AG20443 (cell line): ENCODE results near the gene GAA.
A peak's percentile ranks its signal among the peaks of the same experiment; 100 is the strongest.

Experiments
- DNase-seq: peaks from one replicate; pipeline ENCODE4 v3.0.0; 2012; ENCODE audit warnings: low spot score, mixed read lengths

The GAA gene

DNA sequence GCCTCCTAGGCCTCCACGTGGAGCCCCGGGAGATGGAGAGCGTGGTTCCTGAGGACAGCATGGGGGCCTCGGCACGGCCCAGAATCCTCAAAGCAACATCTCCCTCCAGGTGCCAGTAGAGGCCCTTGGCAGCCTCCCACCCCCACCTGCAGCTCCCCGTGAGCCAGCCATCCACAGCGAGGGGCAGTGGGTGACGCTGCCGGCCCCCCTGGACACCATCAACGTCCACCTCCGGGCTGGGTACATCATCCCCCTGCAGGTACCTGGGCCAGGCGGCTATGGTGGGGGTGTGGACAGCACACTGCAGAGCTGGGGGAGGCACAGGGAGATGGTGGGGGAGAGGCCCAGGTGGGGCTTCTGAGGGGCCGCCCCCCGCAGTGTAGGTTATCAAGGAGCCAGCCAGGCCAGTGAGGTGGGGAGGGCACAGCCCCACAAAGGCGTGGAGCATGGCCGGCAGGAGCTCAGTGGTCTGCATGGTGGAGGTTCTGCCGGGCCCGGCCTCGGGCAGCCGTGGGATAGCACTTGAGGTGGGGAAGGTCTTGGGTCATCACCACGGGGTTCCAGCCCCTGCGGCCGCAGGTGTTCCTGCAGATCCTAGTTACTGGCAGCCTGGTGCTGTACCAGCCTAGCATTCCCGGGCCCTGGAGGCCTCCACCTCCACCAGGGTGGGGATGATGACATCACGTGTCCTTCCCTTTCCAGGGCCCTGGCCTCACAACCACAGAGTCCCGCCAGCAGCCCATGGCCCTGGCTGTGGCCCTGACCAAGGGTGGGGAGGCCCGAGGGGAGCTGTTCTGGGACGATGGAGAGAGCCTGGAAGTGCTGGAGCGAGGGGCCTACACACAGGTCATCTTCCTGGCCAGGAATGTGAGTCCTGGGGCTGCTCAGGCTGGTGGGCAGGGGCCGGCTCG, 16.4 kb downstream of the GAA start:
- no peak for DNase-seq

DNA sequence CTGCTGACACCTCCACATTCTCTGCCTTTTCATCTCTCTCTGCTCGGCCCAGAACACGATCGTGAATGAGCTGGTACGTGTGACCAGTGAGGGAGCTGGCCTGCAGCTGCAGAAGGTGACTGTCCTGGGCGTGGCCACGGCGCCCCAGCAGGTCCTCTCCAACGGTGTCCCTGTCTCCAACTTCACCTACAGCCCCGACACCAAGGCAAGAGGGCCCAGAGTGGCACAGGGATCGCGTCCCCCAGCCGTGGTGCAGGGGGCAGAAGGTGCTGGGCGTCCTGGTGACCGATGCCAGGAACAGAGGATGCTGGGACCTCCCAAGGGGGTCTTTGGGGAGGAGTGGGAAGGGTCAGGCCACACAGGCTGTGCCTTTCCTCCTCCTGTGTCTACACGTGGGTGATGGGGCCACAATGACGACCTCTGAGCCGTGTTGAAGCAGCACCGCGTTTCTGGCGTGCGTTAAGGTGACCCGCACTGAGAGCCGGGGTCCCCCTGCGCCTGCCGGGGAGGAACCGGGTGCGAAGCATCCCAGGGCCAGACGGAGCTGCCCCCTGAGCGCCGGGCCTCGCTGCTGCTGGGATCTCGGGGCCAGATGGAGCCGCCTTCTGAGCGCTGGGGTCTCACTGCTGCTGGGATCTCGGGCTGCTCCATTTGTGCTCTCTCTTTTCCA, 17.4 kb downstream of the GAA start:
- no peak for DNase-seq

GRCh38 chr17:80119271-80119791, 17.9 kb downstream of the GAA start:
- no peak for DNase-seq

GRCh38 chr17:80119839-80120238, 18.5 kb downstream of the GAA start:
- no peak for DNase-seq

DNA sequence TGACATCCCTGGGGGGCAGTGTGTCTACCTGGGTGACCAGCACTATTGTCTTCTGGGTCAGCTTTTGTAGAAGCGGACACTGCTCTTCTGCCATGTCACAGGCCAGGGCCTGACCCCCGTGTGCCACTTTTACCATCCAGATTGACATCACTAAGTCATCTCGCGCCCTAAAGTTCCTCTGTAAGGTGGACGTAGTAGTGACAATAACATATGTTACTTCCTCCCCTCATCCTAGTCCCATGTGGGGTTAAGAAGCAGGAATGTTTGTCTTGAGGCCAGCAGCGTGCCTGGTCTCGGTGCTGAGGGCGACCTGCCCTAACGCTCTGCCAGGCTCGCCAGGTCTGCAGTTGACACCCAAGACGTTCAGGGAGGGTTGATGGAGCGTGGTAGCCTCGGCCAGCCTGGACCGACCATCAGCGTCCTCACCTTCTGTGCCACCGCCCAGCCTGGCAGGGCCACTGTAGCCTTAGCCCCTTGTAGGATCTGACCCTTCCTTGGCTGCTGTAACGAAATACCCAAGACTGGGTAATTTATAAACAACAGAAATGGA, 20.7 kb downstream of the GAA start:
- no peak for DNase-seq

DNA sequence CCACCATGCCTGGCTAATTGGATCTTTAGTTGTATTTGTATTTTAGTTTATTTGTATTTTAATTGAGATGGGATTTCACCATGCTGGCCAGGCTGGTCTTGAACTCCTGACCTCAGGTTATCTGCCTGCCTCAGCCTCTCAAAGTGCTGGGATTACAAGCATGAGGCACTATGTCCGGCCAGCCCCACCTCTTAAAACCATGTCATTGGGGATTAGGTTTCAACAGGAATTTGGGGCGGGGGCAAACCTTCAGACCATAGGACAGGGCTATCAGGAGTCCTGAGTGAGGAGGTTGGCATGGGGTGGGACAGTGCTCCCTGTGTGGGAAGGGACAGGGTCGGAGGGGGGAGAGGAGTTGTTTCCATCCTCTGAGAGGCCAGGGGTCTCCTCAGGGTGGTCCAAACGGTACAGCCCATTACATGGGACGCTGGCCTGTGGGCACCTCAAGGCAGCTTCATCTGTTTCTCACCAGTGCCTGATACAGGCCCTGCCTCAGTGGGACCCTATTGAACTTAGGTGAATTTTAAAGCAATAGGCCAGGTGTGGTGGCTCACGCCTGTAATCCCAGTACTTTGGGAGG, 21.6 kb downstream of the GAA start:
- no peak for DNase-seq

DNA sequence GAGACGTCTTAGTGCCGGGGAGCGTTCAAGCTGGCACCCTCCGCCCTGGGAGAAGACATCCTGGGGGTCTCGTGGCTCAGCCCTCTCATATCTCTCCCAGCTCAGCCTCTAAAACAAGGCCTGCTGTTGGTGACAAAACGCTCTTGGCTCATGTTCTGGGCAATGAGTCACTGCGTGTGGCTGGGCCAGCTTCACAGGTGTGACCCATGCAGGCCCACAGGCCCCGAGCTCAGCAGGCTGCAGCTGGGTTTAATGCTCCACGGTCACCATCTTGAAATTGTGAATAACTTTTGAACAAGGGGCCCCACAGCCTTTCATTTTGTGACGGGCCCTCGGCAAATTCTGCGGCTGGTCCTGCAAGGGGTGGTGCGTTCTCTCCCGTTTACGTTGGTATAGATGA, 22.4 kb downstream of the GAA start:
- DNase-seq = peak; percentile 58

DNA sequence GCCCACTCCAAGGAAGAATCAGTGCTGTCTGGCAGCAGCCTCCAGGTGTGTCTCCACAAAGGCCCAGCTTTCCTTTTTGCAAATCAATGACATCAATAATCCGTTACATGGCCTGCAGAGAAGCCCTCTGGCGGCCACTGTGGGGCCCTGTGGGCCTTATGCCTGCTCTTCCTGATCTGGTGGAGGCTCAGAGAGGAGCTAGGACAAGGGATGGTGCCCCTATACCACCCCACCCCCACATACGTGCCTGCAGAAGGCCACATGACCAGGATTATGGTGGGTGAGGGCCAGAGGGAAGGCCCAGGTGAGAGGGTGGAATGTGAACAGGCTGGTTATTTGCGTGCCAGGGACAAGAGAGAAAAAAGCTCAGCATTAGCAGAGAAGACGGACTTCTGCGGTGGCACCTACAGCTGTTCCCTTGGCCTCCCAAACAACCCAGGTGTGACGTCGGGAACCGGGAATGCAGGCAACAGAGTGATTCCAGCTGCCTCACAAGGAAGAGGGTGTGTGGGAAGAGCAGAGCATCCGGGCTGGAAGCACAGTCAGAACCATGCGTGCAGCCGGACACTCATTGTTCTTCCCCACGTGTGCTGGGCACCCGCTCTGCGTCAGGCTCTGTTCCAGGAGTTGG, 23.1 kb downstream of the GAA start:
- peak; percentile 39 for DNase-seq

GRCh38 chr17:80125656-80126448, 24.5 kb downstream of the GAA start:
- DNase-seq = peak; percentile 84

DNA sequence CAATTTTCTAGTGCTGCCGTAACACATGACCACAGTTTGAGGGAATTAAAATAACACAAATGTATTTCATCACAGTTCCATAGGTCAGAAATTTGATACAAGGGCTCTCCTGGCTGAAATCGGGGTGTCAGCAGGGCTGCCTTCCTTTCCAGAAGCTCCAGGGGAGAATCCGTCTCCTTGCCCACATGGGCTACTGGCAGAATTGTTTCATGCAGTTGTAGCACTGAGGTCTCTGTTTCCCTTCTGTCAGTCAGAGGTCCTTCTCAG, 25.0 kb downstream of the GAA start:
- no peak for DNase-seq

GRCh38 chr17:80129006-80129565, 27.7 kb downstream of the GAA start:
- DNase-seq = no peak

- no peak for DNase-seq
Observed at GRCh38 chr17:80130992-80131391, 29.6 kb downstream of the GAA start.

GRCh38 chr17:80132906-80133625, 31.7 kb downstream of the GAA start:
- DNase-seq = no peak

DNA sequence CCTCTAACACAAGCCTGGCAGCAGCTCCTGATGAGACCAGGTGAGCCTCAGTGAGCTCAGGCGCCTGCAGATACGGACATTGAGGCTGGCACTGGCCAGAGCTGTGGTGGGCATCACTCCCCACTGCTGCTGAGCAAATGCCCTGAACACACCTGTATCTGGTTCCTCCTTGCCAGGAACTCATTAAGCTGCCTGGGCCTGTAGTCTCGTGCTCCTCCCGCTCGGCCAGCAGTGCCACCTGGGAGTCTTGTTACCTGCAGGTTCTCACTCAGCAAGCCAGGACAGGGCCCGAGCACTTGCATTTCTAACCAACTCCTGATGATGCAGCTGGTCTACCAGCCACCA, 32.2 kb downstream of the GAA start:
- DNase-seq = no peak

GRCh38 chr17:80137131-80137530, 35.8 kb downstream of the GAA start:
- DNase-seq = no peak

DNA sequence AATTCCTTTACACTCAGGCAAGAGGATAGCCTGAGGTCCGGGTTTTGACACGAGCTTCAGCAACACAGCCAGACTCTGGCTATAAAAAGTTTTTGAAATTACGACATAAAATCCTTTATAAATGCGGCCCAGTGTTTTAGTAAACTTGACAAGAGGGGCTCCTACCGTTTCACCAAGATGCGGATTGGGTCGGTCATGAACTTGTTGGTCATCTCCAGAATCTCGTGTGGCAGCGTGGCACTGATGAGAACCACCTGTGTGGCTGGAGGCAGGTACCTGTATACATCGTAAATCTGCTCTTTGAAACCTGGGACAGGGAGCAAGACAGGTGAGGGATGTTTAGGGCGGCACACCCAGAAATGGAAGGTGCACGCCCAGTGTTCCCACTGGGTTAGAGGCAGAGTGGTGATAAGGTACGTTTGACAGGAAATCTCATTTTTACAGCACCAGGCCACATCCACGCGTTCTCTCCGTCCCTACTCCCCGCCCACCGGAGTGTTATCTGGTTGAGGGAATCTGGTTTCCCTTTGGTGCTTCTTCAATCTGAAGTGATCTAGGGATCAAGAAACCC, 37.6 kb downstream of the GAA start:
- no peak for DNase-seq

GRCh38 chr17:80141463-80142165, 40.2 kb downstream of the GAA start:
- DNase-seq = no peak

- DNase-seq = no peak
Observed at GRCh38 chr17:80142929-80143328, 41.5 kb downstream of the GAA start.
